HCT116 (cell line): Measurements from ENCODE around the gene AMBP. TPM values are rescaled to one million over a fixed set of nuclear protein-coding genes. Genes with fewer than 3 reads are reported as not detected.

Experiments
- ATAC-seq: fragments of 200-7000 bp; cut with Tn5 transposase; 2 replicates; pipeline ENCODE4 v1.9.1; 2020; ENCODE audit warnings: mild to moderate bottlenecking, moderate library complexity
- BruUV-seq: library from RNA; stranded (reverse); fragments of 400-500 nt; replicated peaks from 2 replicates; lab custom pipeline; 2021; lab: Mats Ljungman, UMichigan
- CTCF ChIA-PET: fragments of 300-600 bp; sonication (Branson Sonifier 250); formaldehyde crosslinking; loops from one replicate; lab custom pipeline; 2021; ENCODE audit warnings: antibody characterized with exemption; lab: Charles Lee
- POLR2A ChIA-PET: fragments of 300-600, 350-600 bp; sonication (Branson Sonifier 250); formaldehyde crosslinking; loops from one replicate; lab custom pipeline; 2021; ENCODE audit warnings: antibody characterized with exemption; lab: Charles Lee
- RAD21 ChIA-PET, 2 experiments: fragments of 300-600 bp; sonication (Branson Sonifier 250); formaldehyde crosslinking; loops; one replicate each; lab custom pipeline; 2023; ENCODE audit warnings: low total read pairs in 2 of 2; ENCODE audit not compliant: uncharacterized antibody in 2 of 2, unreplicated experiment in 2 of 2, low non-redundant PET in 1 of 2; lab: Charles Lee
- DNase-seq: peaks from one replicate; pipeline ENCODE4 v3.0.0-alpha.2; 2010; ENCODE audit warnings: low read depth, low spot score
- H2AFZ ChIP-seq: fragments of 200-600 bp; shearing (Covaris generic), sonication (generic); 2 replicates; pipeline ENCODE4 v1.6.1; 2017; ENCODE audit warnings: low read depth, mixed run types, mixed read lengths, antibody characterized with exemption, low read length; ENCODE audit not compliant: poor library complexity, severe bottlenecking
- H3K27ac ChIP-seq: 2 replicates; pipeline ENCODE4 v1.5.1; 2012; ENCODE audit warnings: low read depth, low read length
- H3K27me3 ChIP-seq: fragments of 200-600 bp; sonication (generic); 2 replicates; pipeline ENCODE4 v1.6.1; 2016; ENCODE audit warnings: mixed run types, low read length, mixed read lengths; ENCODE audit not compliant: insufficient read depth
- H3K36me3 ChIP-seq, 2 experiments: fragments of 200-500 bp in 1 of 2; fragments of 200-600 bp in 1 of 2; sonication (Bioruptor generic) in 1 of 2; sonication (generic) in 1 of 2; 2 replicates each; pipeline versions ENCODE4 v1.5.1 to v1.6.1; 2014 to 2016; ENCODE audit warnings: low read length in 2 of 2, inconsistent platforms in 1 of 2, mixed read lengths in 1 of 2, mixed run types in 1 of 2; ENCODE audit not compliant: insufficient read depth in 2 of 2, control insufficient read depth in 1 of 2
- H3K4me1 ChIP-seq, 2 experiments: fragments of 200-600 bp in 1 of 2; sonication (generic) in 1 of 2; 2 replicates each; pipeline versions ENCODE4 v1.5.1 to v1.6.1; 2012 to 2017; ENCODE audit warnings: low read length in 2 of 2, inconsistent platforms in 1 of 2, mild to moderate bottlenecking in 1 of 2, mixed read lengths in 1 of 2, mixed run types in 1 of 2, moderate library complexity in 1 of 2; ENCODE audit not compliant: insufficient read depth in 2 of 2, control insufficient read depth in 1 of 2
- H3K4me2 ChIP-seq: fragments of 200-600 bp; sonication (generic); 2 replicates; pipeline ENCODE4 v1.6.1; 2017; ENCODE audit warnings: mixed run types, low read length, mixed read lengths
- H3K4me3 ChIP-seq, 2 experiments: fragments of 200-600 bp in 1 of 2; sonication (generic) in 1 of 2; replicated peaks in 1 of 2; 2 replicates each; pipeline ENCODE4 v1.5.1; 2011 to 2016; ENCODE audit warnings: low read length in 2 of 2, control low read depth in 1 of 2, low read depth in 1 of 2, mild to moderate bottlenecking in 1 of 2, mixed read lengths in 1 of 2, mixed run types in 1 of 2
- H3K79me2 ChIP-seq: fragments of 200-600 bp; sonication (generic); 2 replicates; pipeline ENCODE4 v1.6.1; 2017; ENCODE audit warnings: mild to moderate bottlenecking, mixed run types, low read length, moderate library complexity, mixed read lengths; ENCODE audit not compliant: insufficient read depth
- H3K9ac ChIP-seq: fragments of 200-600 bp; sonication (generic); 2 replicates; pipeline ENCODE4 v1.6.1; 2016; ENCODE audit warnings: low read length, mixed read lengths
- H3K9me2 ChIP-seq: fragments of 200-600 bp; sonication (generic), shearing (Covaris generic); 2 replicates; pipeline ENCODE4 v1.6.1; 2017; ENCODE audit warnings: mixed run types, mild to moderate bottlenecking, moderate library complexity; ENCODE audit not compliant: insufficient read depth
- H3K9me3 ChIP-seq, 2 experiments: fragments of 200-500 bp in 1 of 2; fragments of 200-600 bp in 1 of 2; sonication (Bioruptor generic) in 1 of 2; sonication (generic) in 1 of 2; 2 replicates each; pipeline ENCODE4 v1.6.1; 2014 to 2017; ENCODE audit warnings: low read length in 2 of 2, mixed read lengths in 2 of 2, inconsistent platforms in 1 of 2, low read depth in 1 of 2, mild to moderate bottlenecking in 1 of 2, mixed run types in 1 of 2, moderate library complexity in 1 of 2; ENCODE audit not compliant: control insufficient read depth in 1 of 2, insufficient read depth in 1 of 2
- H4K20me1 ChIP-seq: fragments of 200-600 bp; sonication (generic), shearing (Covaris generic); 2 replicates; pipeline ENCODE4 v1.6.1; 2017; ENCODE audit warnings: mixed run types, mild to moderate bottlenecking, moderate library complexity; ENCODE audit not compliant: insufficient read depth
- ATF3 ChIP-seq: IDR thresholded peaks from 2 replicates; pipeline ENCODE4 v1.6.1; 2012
- EGR1 ChIP-seq: IDR thresholded peaks from 2 replicates; pipeline ENCODE4 v1.6.1; 2012; ENCODE audit warnings: low read depth
- FOSL1 ChIP-seq: IDR thresholded peaks from 2 replicates; pipeline ENCODE4 v1.6.1; 2012; ENCODE audit warnings: low read depth
- JUND ChIP-seq: IDR thresholded peaks from 2 replicates; pipeline ENCODE4 v1.6.1; 2012
- RAD21 ChIP-seq: IDR thresholded peaks from 2 replicates; pipeline ENCODE4 v1.6.1; 2012; ENCODE audit warnings: low read depth, mild to moderate bottlenecking
- SIN3A ChIP-seq: IDR thresholded peaks from 2 replicates; pipeline ENCODE4 v1.6.1; 2012; ENCODE audit warnings: low read depth
- ZNF274 ChIP-seq: fragments of 200-500 bp; sonication (Bioruptor generic); IDR thresholded peaks from 2 replicates; pipeline ENCODE4 v1.6.1; 2014; ENCODE audit warnings: mild to moderate bottlenecking, low read depth, low read length, inconsistent platforms
- intact Hi-C: fragments of 100-400 bp; cut with micrococcal nuclease; formaldehyde crosslinking; loops from 2 replicates; pipeline ENCODE4 v1.10.0; 2022
- total RNA-seq: library from RNA; stranded (reverse); gene quantifications from one replicate; pipeline ENCODE4 v1.2.1, GENCODE V29; 2021; ENCODE audit not compliant: unreplicated experiment
- TF ChIP-seq, protein P1 (sequence below), 3 experiments: fragments of 200-600 bp in 1 of 3; sonication (generic) in 1 of 3; IDR thresholded peaks in 2 of 3; conservative IDR thresholded peaks in 1 of 3; 2 replicates each; pipeline ENCODE4 v1.5.1; 2012 to 2017; ENCODE audit warnings: low read depth in 2 of 3, low read length in 2 of 3, antibody characterized with exemption in 1 of 3, borderline replicate concordance in 1 of 3, control low read depth in 1 of 3, mild to moderate bottlenecking in 1 of 3, mixed read lengths in 1 of 3, mixed run types in 1 of 3, moderate library complexity in 1 of 3; ENCODE audit not compliant: insufficient read depth in 1 of 3
- TF ChIP-seq, protein P2 (sequence below): IDR thresholded peaks from 2 replicates; pipeline ENCODE4 v1.6.1; 2012; ENCODE audit warnings: low read depth
- TF ChIP-seq, protein P3 (sequence below): IDR thresholded peaks from 2 replicates; pipeline ENCODE4 v1.6.1; 2011; ENCODE audit warnings: mild to moderate bottlenecking, low read length, moderate library complexity; ENCODE audit not compliant: insufficient replicate concordance; ENCODE audit errors: extremely low read depth

AMBP gene
- total RNA-seq, 1 experiment from 2014 or later = 1.9 TPM

DNA sequence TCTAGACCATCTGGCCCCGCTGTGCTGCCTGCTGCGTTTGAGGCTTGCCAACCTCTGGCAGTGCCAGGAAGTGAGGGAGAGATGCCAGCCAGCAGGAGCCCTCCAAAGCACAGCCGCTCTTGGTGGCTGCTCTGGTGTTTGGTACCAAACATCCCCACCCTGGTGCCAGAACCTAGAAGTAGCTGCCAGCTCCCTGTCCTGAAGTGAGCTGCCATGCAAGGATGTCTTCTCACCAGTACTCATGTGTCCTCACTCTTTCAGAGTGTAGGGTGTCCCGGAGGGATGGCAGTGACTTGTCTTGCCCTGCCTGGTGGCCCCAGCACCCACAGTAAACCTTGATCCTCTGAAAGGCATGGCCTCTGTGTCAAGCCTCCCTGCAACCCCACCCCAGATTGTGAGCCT lies 43.4 kb downstream of the AMBP start:
- no TSS peak for BruUV-seq
- no peak for TF ChIP-seq RAD21
- TF ChIP-seq EGR1 = no peak
- TF ChIP-seq ATF3 = no peak
- TF ChIP-seq, protein P1, sequence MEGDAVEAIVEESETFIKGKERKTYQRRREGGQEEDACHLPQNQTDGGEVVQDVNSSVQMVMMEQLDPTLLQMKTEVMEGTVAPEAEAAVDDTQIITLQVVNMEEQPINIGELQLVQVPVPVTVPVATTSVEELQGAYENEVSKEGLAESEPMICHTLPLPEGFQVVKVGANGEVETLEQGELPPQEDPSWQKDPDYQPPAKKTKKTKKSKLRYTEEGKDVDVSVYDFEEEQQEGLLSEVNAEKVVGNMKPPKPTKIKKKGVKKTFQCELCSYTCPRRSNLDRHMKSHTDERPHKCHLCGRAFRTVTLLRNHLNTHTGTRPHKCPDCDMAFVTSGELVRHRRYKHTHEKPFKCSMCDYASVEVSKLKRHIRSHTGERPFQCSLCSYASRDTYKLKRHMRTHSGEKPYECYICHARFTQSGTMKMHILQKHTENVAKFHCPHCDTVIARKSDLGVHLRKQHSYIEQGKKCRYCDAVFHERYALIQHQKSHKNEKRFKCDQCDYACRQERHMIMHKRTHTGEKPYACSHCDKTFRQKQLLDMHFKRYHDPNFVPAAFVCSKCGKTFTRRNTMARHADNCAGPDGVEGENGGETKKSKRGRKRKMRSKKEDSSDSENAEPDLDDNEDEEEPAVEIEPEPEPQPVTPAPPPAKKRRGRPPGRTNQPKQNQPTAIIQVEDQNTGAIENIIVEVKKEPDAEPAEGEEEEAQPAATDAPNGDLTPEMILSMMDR (IDR thresholded peaks at IDR 0.05 in 2 of 3, conservative IDR thresholded peaks at IDR 0.05 in 1 of 3; ENCODE audit: borderline replicate concordance in 1 of 3, insufficient read depth in 1 of 3, low read depth in 2 of 3, low read length in 2 of 3) = no peak
- no peak for TF ChIP-seq SIN3A
- no peak for TF ChIP-seq ZNF274
- no peak for TF ChIP-seq JUND
- TF ChIP-seq, protein P2, sequence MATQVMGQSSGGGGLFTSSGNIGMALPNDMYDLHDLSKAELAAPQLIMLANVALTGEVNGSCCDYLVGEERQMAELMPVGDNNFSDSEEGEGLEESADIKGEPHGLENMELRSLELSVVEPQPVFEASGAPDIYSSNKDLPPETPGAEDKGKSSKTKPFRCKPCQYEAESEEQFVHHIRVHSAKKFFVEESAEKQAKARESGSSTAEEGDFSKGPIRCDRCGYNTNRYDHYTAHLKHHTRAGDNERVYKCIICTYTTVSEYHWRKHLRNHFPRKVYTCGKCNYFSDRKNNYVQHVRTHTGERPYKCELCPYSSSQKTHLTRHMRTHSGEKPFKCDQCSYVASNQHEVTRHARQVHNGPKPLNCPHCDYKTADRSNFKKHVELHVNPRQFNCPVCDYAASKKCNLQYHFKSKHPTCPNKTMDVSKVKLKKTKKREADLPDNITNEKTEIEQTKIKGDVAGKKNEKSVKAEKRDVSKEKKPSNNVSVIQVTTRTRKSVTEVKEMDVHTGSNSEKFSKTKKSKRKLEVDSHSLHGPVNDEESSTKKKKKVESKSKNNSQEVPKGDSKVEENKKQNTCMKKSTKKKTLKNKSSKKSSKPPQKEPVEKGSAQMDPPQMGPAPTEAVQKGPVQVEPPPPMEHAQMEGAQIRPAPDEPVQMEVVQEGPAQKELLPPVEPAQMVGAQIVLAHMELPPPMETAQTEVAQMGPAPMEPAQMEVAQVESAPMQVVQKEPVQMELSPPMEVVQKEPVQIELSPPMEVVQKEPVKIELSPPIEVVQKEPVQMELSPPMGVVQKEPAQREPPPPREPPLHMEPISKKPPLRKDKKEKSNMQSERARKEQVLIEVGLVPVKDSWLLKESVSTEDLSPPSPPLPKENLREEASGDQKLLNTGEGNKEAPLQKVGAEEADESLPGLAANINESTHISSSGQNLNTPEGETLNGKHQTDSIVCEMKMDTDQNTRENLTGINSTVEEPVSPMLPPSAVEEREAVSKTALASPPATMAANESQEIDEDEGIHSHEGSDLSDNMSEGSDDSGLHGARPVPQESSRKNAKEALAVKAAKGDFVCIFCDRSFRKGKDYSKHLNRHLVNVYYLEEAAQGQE = no peak
- TF ChIP-seq, protein P3, sequence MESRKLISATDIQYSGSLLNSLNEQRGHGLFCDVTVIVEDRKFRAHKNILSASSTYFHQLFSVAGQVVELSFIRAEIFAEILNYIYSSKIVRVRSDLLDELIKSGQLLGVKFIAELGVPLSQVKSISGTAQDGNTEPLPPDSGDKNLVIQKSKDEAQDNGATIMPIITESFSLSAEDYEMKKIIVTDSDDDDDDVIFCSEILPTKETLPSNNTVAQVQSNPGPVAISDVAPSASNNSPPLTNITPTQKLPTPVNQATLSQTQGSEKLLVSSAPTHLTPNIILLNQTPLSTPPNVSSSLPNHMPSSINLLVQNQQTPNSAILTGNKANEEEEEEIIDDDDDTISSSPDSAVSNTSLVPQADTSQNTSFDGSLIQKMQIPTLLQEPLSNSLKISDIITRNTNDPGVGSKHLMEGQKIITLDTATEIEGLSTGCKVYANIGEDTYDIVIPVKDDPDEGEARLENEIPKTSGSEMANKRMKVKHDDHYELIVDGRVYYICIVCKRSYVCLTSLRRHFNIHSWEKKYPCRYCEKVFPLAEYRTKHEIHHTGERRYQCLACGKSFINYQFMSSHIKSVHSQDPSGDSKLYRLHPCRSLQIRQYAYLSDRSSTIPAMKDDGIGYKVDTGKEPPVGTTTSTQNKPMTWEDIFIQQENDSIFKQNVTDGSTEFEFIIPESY = no peak
- no peak for TF ChIP-seq FOSL1
- H3K4me3 ChIP-seq = no peak overlapping the region
- H3K9me3 ChIP-seq = no peaks in the 10 kb centered on the region
- ChIA-PET RAD21 (no interaction called here), CTCF (no interaction called here), POLR2A (no interaction called here)
- no peaks in the 10 kb centered on the region for H3K9me2 ChIP-seq
- H2AFZ ChIP-seq = no peak overlapping the region
- no peak overlapping the region for H3K27ac ChIP-seq
- H3K27me3 ChIP-seq = no peaks in the 10 kb centered on the region
- no peak overlapping the region for H3K4me2 ChIP-seq
- ATAC-seq = no peak
- no peaks in the 10 kb centered on the region for H3K36me3 ChIP-seq
- H3K79me2 ChIP-seq = no peaks in the 10 kb centered on the region
- DNase-seq = no peak
- H3K9ac ChIP-seq = no peak overlapping the region
- no peaks in the 10 kb centered on the region for H3K4me1 ChIP-seq
- no peaks in the 10 kb centered on the region for H4K20me1 ChIP-seq
- intact Hi-C loops = no loop called here
